KOPT-K1 (cell line): ENCODE measurements around the gene GNAS.

Experiments used
- H3K27ac ChIP-seq: fragments of 200-600 bp; sonication (generic); 2 replicates; pipeline ENCODE4 v1.5.1; 2016; ENCODE audit warnings: antibody characterized with exemption, mild to moderate bottlenecking, low read depth, low read length; ENCODE audit not compliant: poor library complexity, severe bottlenecking
- H3K36me3 ChIP-seq: fragments of 200-600 bp; sonication (generic); 2 replicates; pipeline ENCODE4 v1.5.1; 2017; ENCODE audit warnings: antibody characterized with exemption, mild to moderate bottlenecking, low read length, moderate library complexity; ENCODE audit not compliant: insufficient read depth
- H3K9me3 ChIP-seq: fragments of 200-600 bp; sonication (generic); 2 replicates; pipeline ENCODE4 v1.5.1; 2017; ENCODE audit warnings: antibody characterized with exemption, low read length, mild to moderate bottlenecking; ENCODE audit not compliant: insufficient read depth, poor library complexity, severe bottlenecking

GNAS gene

DNA sequence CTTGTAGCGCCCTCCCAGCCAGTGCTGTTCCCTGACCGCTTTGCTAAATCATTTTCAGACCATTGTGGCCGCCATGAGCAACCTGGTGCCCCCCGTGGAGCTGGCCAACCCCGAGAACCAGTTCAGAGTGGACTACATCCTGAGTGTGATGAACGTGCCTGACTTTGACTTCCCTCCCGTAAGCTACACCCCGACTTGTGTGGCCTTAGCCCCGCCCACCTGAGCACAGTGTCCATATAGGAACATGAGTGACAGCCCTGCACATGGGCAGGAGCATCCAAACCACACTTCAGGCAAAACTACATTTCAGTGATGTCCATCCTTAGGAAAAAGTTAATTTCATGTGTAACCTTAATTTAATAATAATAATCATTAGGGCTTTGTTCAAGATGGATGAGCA, 51.1 kb downstream of the GNAS start:
- H3K27ac ChIP-seq, result no peak overlapping the region

DNA sequence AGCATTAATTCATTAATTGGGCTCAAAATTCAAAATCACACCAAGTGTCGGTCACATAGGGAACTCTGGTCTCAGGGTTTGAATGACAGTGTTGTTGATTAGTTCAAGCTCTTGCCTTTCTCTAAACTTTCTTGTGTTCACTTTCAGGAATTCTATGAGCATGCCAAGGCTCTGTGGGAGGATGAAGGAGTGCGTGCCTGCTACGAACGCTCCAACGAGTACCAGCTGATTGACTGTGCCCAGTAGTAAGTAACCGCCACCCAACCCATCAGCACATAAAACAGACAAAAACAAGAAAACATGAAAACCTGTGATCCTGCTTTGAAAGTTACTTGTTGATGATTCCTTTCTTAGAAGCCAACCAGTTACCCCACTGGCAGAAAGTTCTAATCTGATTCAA, 52.7 kb downstream of the GNAS start:
- Histone ChIP-seq H3K9me3 (no peaks in the 10 kb centered on the region), H3K27ac (no peak overlapping the region), H3K36me3 (peaks cover 100% of the 10 kb centered on the region)

More for the DNA sequence above, 51.1 kb downstream of the GNAS start:
- Histone ChIP-seq H3K36me3 (peaks cover 100% of the 10 kb centered on the region), H3K9me3 (no peaks in the 10 kb centered on the region)

DNA sequence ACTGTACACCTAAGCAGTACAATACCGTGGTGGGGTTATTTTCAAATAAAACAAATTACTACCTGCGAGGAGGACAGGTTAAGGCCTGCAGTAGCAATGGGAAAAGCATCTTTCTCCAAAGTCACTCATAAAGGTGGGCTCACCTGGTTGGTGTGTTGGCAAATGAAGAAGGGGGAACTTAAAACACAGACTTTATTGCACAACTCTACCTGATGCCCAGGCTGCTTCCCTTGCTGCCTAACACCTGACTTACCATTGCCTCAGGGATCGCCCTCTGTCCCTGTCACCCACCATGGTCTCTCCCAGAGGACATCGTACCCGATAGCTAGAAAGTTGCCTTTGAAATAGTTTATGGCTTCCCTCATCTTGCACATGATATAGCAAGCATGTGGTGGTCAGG, 53.6 kb downstream of the GNAS start:
- H3K9me3 ChIP-seq, result no peaks in the 10 kb centered on the region
- H3K27ac ChIP-seq, result no peak overlapping the region
- peaks cover 100% of the 10 kb centered on the region for H3K36me3 ChIP-seq

DNA sequence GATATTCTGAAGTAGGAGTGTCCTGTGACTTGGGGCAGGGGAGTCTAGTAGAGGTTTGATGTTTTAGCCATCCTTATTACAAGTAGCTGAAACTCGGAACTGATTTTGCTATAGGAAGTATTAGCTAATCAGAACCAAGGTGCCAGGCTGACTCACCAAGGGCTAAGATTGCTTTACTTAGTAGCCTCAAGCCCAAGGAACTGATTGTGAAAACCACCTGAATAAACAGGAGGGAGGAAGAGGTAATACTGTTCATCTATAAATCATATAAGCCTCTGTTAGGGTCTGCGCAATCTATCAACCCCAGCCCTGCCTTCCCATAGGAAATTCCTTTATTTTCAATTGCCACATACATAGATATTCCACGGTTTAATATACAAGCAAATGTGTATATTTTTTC, 54.4 kb downstream of the GNAS start:
- H3K27ac ChIP-seq, result no peak overlapping the region
- peaks cover 100% of the 10 kb centered on the region for H3K36me3 ChIP-seq
- H3K9me3 ChIP-seq, result no peaks in the 10 kb centered on the region

DNA sequence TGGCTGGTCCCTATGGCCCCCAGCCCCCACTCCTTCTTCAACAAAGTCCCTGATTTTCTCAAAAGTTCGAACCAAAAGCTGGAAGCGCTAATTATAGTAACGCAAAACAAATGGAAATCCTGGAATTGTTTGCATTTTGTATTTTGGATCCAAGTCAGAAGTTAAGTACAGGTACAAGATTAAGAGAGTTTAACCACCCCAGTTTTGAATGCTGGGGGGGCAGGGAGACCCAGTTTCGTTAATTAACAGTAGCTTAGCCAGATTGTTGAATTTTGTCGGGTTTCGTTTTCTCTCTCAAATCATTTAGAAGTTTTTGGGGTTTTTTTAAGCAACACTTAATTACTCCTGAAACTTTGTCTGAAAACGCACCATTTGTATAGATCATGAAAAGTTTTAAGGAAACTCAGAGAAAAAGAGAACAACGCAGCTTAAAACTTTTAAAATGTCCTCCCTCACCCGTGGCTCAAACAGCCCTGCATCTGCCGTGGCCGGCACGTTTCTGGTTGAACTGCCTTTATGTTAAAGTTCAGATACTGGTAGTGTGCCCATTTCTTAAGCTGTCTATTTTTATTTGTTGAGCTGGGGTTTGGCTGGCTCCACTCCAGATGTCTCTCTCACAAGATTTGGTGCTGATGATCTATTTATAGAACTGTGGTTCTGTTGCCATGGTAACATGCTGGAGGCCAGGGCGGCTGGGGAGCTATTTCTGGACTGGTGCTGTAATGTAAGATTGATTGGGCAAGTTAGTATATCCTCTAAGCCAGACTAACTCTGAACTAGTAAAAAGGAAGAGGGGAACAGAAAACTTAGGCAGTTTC, 55.0 kb downstream of the GNAS start:
- Histone ChIP-seq H3K9me3 (no peaks in the 10 kb centered on the region), H3K27ac (no peak overlapping the region), H3K36me3 (peaks cover 99% of the 10 kb centered on the region)

DNA sequence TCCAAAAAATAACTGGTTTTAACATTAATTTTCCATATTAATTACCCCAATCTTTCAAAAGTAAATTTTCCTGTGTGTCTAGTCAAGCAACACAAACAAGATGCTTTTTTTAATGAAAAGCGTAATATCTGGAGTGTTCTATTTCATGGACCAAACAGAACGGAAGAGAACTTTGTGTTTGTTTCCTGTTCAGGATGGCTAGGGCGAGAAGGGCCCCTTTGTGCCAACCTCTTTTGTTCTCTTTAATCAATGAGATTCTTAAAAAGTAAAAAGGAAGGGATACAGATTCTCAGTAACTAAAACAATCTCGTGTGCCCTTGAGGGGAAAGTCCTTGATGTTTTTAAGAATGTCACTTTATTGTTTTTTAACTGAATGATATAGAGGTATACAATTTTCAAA, 55.7 kb downstream of the GNAS start:
- H3K27ac ChIP-seq, result no peak overlapping the region
- no peaks in the 10 kb centered on the region for H3K9me3 ChIP-seq
- H3K36me3 ChIP-seq, result peaks cover 93% of the 10 kb centered on the region

DNA sequence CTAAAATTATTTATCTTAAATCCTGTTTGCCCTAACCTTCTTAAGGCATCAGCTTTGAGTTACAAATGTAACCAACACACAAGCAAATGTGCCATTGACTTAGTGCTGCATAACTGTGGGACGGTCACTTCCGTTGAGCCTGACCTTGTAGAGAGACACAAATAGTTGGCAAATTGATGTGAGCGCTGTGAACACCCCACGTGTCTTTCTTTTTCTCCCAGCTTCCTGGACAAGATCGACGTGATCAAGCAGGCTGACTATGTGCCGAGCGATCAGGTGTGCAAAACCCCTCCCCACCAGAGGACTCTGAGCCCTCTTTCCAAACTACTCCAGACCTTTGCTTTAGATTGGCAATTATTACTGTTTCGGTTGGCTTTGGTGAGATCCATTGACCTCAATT, 56.4 kb downstream of the GNAS start:
- H3K27ac ChIP-seq, result no peak overlapping the region
- no peaks in the 10 kb centered on the region for H3K9me3 ChIP-seq
- peaks cover 85% of the 10 kb centered on the region for H3K36me3 ChIP-seq

DNA sequence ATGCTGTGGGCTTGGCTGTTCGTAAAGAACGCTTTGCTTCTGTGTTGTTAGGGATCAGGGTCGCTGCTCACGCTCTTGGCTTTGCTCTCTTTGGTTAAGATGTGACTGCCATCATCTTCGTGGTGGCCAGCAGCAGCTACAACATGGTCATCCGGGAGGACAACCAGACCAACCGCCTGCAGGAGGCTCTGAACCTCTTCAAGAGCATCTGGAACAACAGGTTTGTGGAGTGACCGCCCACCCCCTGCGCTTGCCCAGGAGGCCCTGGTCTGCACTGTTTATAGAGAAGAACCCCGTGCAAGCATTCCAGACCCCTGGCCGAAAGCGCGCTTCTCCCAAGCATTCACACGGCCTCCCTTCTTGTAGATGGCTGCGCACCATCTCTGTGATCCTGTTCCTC, 57.1 kb downstream of the GNAS start:
- no peak overlapping the region for H3K27ac ChIP-seq
- H3K9me3 ChIP-seq, result no peaks in the 10 kb centered on the region
- H3K36me3 ChIP-seq, result peaks cover 79% of the 10 kb centered on the region

DNA sequence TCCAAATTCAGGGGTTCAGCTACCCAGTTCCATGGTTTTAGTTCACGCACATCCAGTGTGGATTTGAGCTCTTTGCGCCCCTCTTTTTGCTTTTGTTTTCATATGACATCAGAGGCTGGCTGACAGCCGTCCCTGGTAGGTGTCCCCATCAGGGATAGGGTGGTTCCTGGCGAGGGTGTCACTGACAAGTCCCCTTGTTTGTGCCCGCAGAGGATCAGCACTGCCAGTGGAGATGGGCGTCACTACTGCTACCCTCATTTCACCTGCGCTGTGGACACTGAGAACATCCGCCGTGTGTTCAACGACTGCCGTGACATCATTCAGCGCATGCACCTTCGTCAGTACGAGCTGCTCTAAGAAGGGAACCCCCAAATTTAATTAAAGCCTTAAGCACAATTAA, 58.0 kb downstream of the GNAS start:
- Histone ChIP-seq H3K9me3 (no peaks in the 10 kb centered on the region), H3K27ac (no peak overlapping the region), H3K36me3 (peaks cover 70% of the 10 kb centered on the region)

DNA sequence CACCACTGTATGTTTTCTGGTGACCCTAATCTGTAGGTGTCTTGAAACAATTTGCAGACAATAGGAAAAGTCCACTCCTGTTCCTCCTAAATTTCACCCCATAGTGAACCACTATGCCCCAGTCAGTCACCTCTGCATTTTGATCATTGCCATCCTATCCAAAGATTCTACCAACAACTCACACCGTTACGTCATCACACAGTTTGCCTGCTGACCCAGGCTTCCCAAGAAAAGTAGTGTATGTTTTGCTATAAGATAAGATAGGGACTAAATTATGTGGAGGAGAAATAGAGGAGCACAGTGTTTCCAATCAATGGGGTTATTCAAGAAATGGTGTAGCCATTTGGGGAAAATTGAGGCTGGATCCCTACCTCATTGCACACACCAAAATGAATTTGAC, 58.8 kb downstream of the GNAS start:
- H3K36me3 ChIP-seq, result peaks cover 62% of the 10 kb centered on the region

DNA sequence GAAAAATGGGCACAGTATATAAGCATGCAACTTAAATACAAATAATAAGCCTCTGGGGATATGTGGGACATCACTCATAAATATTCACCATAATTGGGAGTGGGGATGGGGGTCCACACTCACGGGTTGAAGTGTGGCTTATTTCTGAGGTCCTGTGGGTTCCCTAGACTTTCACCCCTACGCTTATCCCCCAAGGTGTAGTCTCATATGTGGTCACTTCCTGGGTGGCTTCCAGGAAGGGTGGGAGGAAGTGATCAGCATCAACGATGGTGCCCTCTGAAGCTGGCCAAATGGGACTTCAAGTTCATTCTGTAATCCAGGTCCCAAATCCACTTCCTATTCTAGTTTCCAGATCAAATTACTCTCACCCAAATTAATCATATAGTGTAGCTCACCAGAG, 59.5 kb downstream of the GNAS start:
- no peak overlapping the region for H3K27ac ChIP-seq

More for the DNA sequence above, 58.8 kb downstream of the GNAS start:
- H3K27ac ChIP-seq, result no peak overlapping the region
- no peaks in the 10 kb centered on the region for H3K9me3 ChIP-seq

DNA sequence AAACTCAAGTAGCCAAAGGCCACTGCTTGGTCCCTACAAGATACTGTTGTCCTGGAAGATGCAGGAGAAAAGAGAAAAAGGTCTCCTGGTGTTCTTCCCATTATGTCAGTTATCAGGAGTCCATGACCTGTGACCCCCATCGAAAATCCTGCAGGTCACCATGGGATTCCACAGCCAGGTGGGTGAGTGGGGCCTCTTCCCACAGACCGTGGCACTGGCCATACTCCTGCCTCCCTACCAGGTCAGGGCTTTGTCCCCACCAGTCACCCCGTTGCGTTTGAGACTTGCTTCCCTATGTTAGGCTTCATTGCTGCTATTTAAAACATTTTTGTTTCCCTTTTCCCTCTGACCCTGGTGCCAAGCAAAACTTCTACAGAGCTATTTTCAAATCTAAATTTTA, 60.6 kb downstream of the GNAS start:
- Histone ChIP-seq H3K27ac (no peak overlapping the region), H3K9me3 (no peaks in the 10 kb centered on the region), H3K36me3 (peaks cover 44% of the 10 kb centered on the region)

More for the DNA sequence above, 59.5 kb downstream of the GNAS start:
- Histone ChIP-seq H3K9me3 (no peaks in the 10 kb centered on the region), H3K36me3 (peaks cover 55% of the 10 kb centered on the region)

DNA sequence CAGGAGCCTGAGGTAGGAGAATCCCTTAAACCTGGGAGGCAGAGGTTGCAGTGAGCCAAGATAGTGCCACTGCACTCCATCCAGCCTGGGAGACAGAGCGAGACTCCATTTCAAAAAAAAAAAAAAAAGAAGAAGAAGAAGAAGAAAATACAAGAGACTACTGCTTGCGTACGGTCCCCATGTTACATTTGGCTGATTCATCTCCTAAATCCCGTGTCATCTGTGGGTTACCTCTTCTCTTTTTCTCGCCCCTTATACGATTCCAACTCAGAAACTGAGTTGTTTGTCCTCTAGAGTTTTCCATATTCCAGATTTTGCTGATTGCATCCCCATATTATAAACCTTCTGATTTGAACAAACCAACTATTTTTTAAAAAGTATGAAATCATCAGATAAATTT, 66.1 kb downstream of the GNAS start:
- H3K36me3 ChIP-seq, result no peaks in the 10 kb centered on the region
- H3K27ac ChIP-seq, result no peak overlapping the region
- H3K9me3 ChIP-seq, result no peaks in the 10 kb centered on the region

DNA sequence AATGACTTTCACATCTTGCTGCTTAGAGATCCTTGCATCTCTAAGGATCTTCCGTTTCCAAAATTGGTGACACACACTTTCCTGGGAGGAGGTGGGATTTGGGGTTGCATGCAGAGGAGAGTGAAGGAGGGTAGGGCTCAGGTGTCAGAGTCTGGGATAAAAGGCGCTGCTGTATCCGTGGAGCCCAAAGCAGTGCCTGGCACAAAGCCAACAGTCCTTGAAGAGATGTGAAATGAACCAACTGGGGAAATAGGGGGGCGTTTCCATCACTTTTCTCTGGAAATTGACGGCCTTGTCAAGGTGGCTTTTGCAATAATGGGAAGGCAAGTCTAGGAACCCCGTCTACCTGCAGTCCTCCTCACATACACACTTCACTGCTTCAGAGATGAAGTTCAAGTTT, 69.0 kb downstream of the GNAS start:
- H3K27ac ChIP-seq, result no peak overlapping the region

DNA sequence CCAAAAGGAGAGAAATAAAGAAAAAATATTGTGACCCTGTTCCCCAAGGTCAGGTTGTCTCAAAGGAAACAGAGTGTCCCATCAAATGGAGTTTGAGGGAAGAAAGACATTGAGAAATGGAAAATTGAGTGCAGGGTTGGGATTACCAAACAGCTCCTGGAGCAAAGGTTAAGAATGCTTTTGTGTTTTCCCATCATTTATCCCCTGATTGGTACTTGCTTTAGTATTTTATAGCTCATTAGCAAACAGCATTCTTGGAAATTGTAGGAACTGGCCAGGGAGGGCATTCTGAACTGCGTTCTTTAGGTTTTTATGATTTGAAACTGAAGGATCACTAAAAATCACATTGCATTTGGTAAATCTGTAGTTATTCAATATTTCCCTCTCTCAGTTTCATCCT, 69.5 kb downstream of the GNAS start:
- Histone ChIP-seq H3K27ac (no peak overlapping the region), H3K36me3 (no peaks in the 10 kb centered on the region), H3K9me3 (no peaks in the 10 kb centered on the region)

More for the DNA sequence above, 69.0 kb downstream of the GNAS start:
- H3K36me3 ChIP-seq, result no peaks in the 10 kb centered on the region
- no peaks in the 10 kb centered on the region for H3K9me3 ChIP-seq

DNA sequence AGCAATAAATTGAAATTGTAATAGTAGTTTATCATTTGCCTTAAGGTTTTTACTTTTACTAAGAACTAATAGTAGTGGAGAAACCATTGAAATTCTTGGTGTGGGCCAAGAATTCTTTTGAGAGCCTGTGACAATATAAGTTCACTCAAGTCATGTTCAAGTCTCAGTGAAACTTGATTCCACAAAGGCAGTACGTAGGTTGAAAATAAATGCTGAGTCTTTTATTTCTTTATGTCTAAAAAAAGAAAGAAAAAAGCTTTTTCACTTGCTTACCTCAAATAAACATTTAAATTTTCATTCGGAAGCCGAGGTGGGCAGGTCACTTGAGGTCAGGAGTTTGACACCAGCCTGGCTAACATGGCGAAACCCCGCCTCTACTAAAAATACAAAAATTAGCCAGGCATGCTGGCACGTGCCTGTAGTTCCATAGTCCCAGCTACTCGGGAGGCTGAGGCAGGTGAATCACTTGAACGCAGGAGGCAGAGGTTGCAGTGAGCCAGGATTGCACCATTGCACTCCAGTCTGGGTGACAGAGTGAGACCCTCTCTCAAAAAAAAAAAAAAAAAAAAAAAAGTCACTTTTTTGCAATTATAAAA, 70.7 kb downstream of the GNAS start:
- H3K27ac ChIP-seq, result no peak overlapping the region
- H3K36me3 ChIP-seq, result no peaks in the 10 kb centered on the region

More for the DNA sequence above, 70.7 kb downstream of the GNAS start:
- H3K9me3 ChIP-seq, result no peaks in the 10 kb centered on the region
